Gastroesophageal sphincter (tissue), 3 donors: Measurements from ENCODE around the gene FBXO47.

ENCODE experiments used
- CTCF ChIP-seq, 4 experiments: fragments of 200-600 bp in 2 of 4; fragments of 450-650 bp in 2 of 4; sonication (generic) in 1 of 4; IDR thresholded peaks; one replicate each; pipeline ENCODE4 v1.5.1; 2017 to 2019; ENCODE audit warnings: antibody characterized with exemption in 4 of 4, mild to moderate bottlenecking in 2 of 4, moderate library complexity in 2 of 4
- EP300 ChIP-seq: sonication (generic); formaldehyde crosslinking; IDR thresholded peaks from one replicate; pipeline ENCODE4 v1.6.1; 2017; ENCODE audit warnings: antibody characterized with exemption, mild to moderate bottlenecking
- POLR2A ChIP-seq, 2 donors: fragments of 450-650 bp; IDR thresholded peaks; one replicate each; pipeline ENCODE4 v1.6.1; 2017; ENCODE audit warnings: antibody characterized with exemption in 2 of 2, mild to moderate bottlenecking in 2 of 2, moderate library complexity in 1 of 2
- POLR2AphosphoS5 ChIP-seq: sonication (generic); formaldehyde crosslinking; IDR thresholded peaks from one replicate; pipeline ENCODE4 v1.6.1; 2017; ENCODE audit warnings: antibody characterized with exemption

GRCh38 chr17:38919316-38920078 lies 47.7 kb downstream of the FBXO47 start:
- TF ChIP-seq POLR2AphosphoS5, result no peak
- no peak for TF ChIP-seq CTCF (IDR thresholded peaks at IDR 0.05)
- TF ChIP-seq EP300, result no peak
- TF ChIP-seq POLR2A (IDR thresholded peaks at IDR 0.05), result no peak
